Activated CD4-positive, alpha-beta T cell treated with anti-CD3 and anti-CD28 coated beads for 1 hour (primary cell): ENCODE measurements around the gene SLC9A3.

ENCODE experiments used
- DNase-seq: peaks from one replicate; pipeline ENCODE4 v3.0.0-alpha.2; 2020

SLC9A3 gene

GRCh38 chr5:502325-503079 lies 21.7 kb downstream of the SLC9A3 start:
- DNase-seq, result no peak

DNA sequence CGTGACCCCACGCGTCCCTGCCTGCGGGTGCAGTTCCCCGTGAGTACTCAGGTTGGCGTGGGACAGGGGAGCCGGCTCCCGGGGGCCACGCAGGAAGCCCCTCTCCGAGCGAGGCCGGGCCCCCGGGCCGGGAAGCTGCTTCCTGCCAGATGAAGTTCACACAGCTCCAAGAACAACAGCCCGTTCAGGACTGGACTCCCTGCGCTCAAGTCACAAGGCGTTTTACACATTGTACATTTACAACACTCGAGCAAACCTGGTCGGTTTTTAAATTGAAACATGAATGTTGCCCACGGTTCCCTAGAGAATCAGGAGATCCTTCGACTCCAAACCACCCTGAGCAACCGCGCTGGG lies 22.4 kb downstream of the SLC9A3 start:
- no peak for DNase-seq

DNA sequence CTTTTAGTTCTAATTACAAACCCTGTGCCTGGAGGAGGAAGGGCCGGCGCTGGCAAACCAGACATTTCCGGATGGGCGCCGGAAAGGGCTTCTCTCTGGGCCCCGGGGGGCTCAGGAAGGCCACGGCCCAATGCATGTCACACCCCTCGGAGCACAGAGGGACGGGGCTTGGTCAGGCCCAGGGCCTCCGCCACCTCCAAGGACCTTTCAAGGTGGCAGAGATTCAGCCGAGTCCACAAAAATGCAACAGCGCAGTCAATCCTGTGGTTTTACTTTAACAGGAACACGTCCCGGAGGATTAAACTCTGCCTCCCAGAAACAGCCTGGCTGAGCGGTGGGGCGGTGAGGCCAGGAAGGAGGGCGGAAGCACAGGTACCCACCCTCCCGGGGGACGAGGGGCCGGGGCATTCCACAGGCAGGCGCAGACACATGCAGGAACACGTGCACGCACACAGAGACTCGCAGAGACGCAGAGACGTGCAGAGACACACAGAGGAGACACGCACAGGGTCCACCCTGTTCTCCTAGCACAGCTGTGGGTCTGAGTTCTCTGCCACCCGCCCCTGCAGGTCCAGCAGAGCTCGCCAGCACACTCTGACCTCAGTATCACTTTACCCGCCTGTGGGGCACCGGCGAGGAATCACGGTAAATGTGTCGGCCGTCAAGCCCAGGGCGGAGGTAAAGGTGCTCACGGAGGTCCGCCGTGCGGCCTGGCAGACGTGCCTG lies 23.0 kb downstream of the SLC9A3 start:
- DNase-seq, result no peak

DNA sequence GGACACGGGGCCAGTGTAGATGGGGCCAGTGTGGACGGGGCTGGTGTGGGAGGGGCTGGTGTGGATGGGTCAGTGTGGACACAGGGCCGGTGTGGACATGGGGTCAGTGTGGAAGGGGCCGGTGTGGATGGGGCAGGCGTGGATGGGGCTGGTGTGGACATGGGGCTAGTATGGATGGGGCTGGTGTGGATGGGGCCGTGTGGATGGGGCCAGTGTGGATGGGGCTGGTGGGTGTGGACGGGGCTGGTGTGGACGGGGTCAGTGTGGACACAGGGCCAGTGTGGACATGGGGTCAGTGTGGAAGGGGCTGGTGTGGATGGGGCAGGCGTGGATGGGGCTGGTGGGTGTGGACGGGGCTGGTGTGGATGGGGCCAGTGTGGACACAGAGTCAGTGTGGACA lies 23.8 kb downstream of the SLC9A3 start:
- no peak for DNase-seq

- DNase-seq, result no peak
Measured at GRCh38 chr5:499233-500209, 24.7 kb downstream of the SLC9A3 start.

- DNase-seq, result no peak
Measured at GRCh38 chr5:497871-498509, 26.3 kb downstream of the SLC9A3 start.

GRCh38 chr5:497090-497700 lies 27.1 kb downstream of the SLC9A3 start:
- DNase-seq, result no peak

- DNase-seq, result no peak
Measured at GRCh38 chr5:496028-496427, 28.2 kb downstream of the SLC9A3 start.

GRCh38 chr5:494667-495255 lies 29.5 kb downstream of the SLC9A3 start:
- DNase-seq, result no peak

GRCh38 chr5:493758-494157 lies 30.5 kb downstream of the SLC9A3 start:
- no peak for DNase-seq

GRCh38 chr5:493119-493701 lies 31.0 kb downstream of the SLC9A3 start:
- no peak for DNase-seq

GRCh38 chr5:492314-492893 lies 31.8 kb downstream of the SLC9A3 start:
- DNase-seq, result no peak

DNA sequence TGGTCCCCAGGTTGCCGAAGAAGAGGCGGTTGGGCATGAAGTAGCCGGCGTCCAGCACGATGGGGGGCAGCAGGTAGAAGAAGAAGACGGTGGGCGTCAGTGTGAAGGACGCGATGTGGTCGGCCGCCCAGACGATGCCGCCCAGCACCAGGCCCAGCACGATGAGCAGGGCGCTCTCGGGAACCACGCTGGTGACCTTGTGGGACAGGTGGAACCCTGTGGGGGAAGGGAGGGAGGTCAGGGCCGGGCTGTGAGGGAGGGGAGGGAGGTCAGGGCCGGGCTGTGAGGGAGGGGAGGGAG lies 32.4 kb downstream of the SLC9A3 start:
- DNase-seq, result no peak

DNA sequence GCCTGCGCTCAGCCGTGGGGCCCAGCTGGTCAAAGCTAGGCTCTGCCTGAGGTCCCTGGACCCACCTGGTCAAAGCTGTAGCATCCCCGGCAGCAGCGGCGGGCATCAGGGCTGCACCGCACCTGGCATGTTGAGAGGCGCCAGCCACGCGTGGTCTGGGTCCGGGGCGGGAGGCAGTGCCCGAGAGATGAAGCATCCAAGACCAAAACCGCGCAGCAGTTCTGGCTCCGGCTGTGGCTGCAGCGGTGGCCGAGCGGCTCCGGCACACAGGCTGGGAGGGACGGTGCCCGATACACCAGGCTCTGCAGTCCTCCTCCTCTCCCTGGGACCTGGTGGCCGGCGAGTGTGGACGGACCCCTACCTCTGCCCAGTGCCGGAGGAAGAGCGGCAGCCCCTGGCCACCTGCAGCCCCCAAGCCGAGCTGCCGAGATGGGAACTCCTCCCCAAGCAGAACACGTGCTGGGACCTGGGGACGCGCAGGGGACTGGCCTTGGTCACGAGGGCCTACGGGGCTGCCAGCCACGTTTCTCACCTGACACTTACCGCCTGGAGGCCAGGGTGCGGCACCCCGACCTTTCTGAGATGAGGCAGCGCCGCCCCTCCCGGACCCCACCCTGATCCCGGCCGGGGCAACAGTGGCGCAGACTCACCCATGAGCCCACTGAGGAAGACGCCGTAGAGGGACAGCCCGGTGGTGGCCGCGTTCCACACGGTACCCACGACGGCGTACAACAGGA lies 33.0 kb downstream of the SLC9A3 start:
- no peak for DNase-seq

GRCh38 chr5:490116-491106 lies 33.8 kb downstream of the SLC9A3 start:
- DNase-seq, result no peak

DNA sequence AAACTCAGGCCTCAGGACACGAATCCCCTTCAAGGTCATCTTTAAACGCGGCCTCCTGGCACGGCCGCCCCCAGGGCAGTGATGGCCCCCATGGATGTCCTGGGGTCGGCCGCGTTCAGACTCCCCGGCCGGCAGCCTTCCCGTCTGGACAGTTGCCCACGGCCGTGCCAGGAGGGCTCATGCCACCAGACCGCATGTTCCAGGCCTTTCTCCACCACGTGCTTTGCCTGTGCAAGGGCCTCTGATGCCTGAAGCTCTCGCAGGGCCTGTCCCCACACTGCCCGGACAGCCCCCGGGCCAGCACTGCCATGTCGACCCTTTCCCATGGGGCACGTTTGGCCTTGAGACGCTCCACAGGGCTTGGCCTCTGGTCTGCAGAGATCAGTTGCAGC lies 34.6 kb downstream of the SLC9A3 start:
- no peak for DNase-seq

DNA sequence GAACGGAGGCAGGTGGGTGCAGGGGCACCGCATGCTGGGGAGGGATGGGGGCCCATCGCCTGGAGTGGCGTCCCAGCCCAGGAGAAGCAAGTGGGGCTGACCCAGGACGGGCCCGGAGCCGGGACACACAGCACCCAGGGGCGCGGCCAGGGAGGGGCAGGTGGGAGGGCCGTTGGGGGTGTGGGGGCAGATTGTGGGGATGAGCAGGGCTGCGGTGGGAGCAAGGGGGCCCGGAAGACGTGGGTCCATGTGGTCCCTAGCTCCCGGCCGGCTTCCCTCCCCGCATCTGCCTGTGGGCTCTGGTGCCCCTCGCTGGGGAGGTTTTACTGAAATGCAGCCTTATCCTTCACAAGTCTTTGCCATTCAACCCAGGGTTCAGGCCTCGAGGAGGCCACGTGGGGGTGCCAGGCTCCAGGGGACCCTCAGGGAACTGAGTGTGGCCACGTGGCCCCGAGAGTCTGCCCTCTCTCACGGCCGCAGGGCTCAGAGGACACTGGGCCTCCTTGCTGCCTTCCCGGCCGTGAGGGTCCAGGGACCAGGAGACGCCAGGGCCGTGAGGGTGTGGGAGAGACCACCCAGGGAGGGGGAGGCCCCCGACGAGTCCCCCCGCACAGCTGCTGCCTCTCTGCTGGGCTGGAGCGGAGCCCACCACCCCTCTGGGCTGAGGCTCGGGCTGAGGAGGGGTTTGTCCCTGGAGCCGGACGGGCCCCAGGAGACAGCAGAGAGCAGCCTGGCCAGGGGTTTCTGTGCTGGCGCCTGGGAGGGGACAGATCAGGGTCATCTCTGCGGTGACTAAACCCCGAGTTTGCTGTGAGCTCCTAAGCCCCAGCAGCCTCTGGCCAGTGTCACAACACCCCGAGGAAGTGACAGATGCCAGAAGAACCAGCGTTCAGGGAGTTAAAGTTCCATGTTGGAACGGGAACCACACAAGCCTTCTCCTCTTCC lies 35.2 kb downstream of the SLC9A3 start:
- DNase-seq, result no peak

GRCh38 chr5:488241-488640 lies 36.0 kb downstream of the SLC9A3 start:
- no peak for DNase-seq
